Measurements from ENCODE around the gene P2RY8. TPM values are rescaled to one million over a fixed set of nuclear protein-coding genes. Genes with fewer than 3 reads are reported as not detected.

The P2RY8 gene
- total and polyA plus RNA-seq, 2 donors (not counting 1 experiment from before 2014, with no cell fraction given) = 72.3 to 142 TPM

- Histone ChIP-seq H3K27ac (ENCODE audit: low read length in 2 of 2) (peak overlapping the region; percentile 93 to 94), H3K4me1 (ENCODE audit: control insufficient read depth in 2 of 2, insufficient read depth in 2 of 2, low read length in 2 of 2) (peaks cover 63 to 75% of the 10 kb centered on the region in 2 donors), H3K9ac (ENCODE audit: low read length) (peak overlapping the region; percentile 23), H3K4me2 (replicated peaks; ENCODE audit: low read depth, low read length, poor library complexity, severe bottlenecking) (peak overlapping the region; percentile 65), H4K20me1 (ENCODE audit: control insufficient read depth, insufficient read depth, low read length, poor library complexity, severe bottlenecking) (peaks cover 10% of the 10 kb centered on the region), H3K79me2 (ENCODE audit: control insufficient read depth, insufficient read depth, low read length) (peaks cover 50% of the 10 kb centered on the region), H3K36me3 (replicated peaks in 1 of 2; ENCODE audit: control extremely low read depth in 1 of 2, control insufficient read depth in 1 of 2, extremely low read depth in 1 of 2, insufficient read depth in 2 of 2, low read length in 1 of 2) (peaks cover 4 to 24% of the 10 kb centered on the region in 2 experiments), H3K9me3 (ENCODE audit: control extremely low read depth in 1 of 3, control insufficient read depth in 2 of 3, insufficient read depth in 1 of 3, low read length in 2 of 3) (peaks cover 0 to 16% (median 0%) of the 10 kb centered on the region in 3 donors), H3K27me3 (replicated peaks in 1 of 4; ENCODE audit: control extremely low read depth in 1 of 4, control insufficient read depth in 3 of 4, insufficient read depth in 4 of 4, low read length in 3 of 4) (no peaks in the 10 kb centered on the region), H2AFZ (ENCODE audit: insufficient read depth, low read depth, low read length, poor library complexity, severe bottlenecking) (no peak overlapping the region), H3K4me3 (ENCODE audit: control extremely low read depth in 1 of 5, extremely low read depth in 1 of 5, insufficient read depth in 1 of 5, low read depth in 2 of 5, low read length in 4 of 5) (peak overlapping the region in 1 of 5 experiments; percentile 16)
- intact Hi-C loops (cut with micrococcal nuclease) = loop anchor here (1.0 to 5.0 kb wide), 7 partner anchors 9 to 89 kb away; partner anchors contain the start of gene AKAP17A
- CTCF ChIA-PET = no interaction called here
- POLR2A ChIA-PET = no interaction called here
- ATAC-seq (ENCODE audit: low read depth) = no peak
- Mint-ChIP-seq H3K9me3 (ENCODE audit: insufficient read depth) (no peaks in the 10 kb centered on the region), H3K4me1 (peaks cover 49% of the 10 kb centered on the region), H3K4me3 (peak overlapping the region; percentile 82), H3K27me3 (no peaks in the 10 kb centered on the region), H3K27ac (peak overlapping the region; percentile 97)
- 80% methylated on average over 7 of the region's 8 CpGs for WGBS (ENCODE audit: insufficient coverage)
- DNase-seq = peak; percentile 44
- TF ChIP-seq CTCF (IDR thresholded peaks at IDR 0.05) (no peak), EZH2 (IDR thresholded peaks at IDR 0.05; ENCODE audit: borderline replicate concordance, insufficient read depth, low read depth, low read length, poor library complexity, severe bottlenecking) (no peak)
Measured at GRCh38 chrX:1502853-1503252, 34.1 kb downstream of the P2RY8 start.

GRCh38 chrX:1502241-1502640 is 34.7 kb downstream of the P2RY8 start:
- ATAC-seq (ENCODE audit: low read depth) (peak; percentile 85), DNase-seq (peak; percentile 95)
- ChIA-PET POLR2A (no interaction called here), CTCF (no interaction called here)
- Mint-ChIP-seq H3K4me1 (peaks cover 53% of the 10 kb centered on the region), H3K9me3 (ENCODE audit: insufficient read depth) (no peaks in the 10 kb centered on the region), H3K4me3 (peak overlapping the region; percentile 82), H3K27me3 (no peaks in the 10 kb centered on the region), H3K27ac (peak overlapping the region; percentile 97)
- intact Hi-C loops (cut with micrococcal nuclease) = loop anchor here (1.0 to 5.0 kb wide), 7 partner anchors 8 to 90 kb away; partner anchors contain the start of gene AKAP17A
- Histone ChIP-seq H3K27ac (ENCODE audit: low read length in 2 of 2) (peak overlapping the region; percentile 93 to 94), H3K79me2 (ENCODE audit: control insufficient read depth, insufficient read depth, low read length) (peaks cover 44% of the 10 kb centered on the region), H3K27me3 (replicated peaks in 1 of 4; ENCODE audit: control extremely low read depth in 1 of 4, control insufficient read depth in 3 of 4, insufficient read depth in 4 of 4, low read length in 3 of 4) (no peaks in the 10 kb centered on the region), H3K9ac (ENCODE audit: low read length) (peak overlapping the region; percentile 44), H4K20me1 (ENCODE audit: control insufficient read depth, insufficient read depth, low read length, poor library complexity, severe bottlenecking) (peaks cover 7% of the 10 kb centered on the region), H3K4me2 (replicated peaks; ENCODE audit: low read depth, low read length, poor library complexity, severe bottlenecking) (peak overlapping the region; percentile 65), H3K4me1 (ENCODE audit: control insufficient read depth in 2 of 2, insufficient read depth in 2 of 2, low read length in 2 of 2) (peaks cover 57 to 72% of the 10 kb centered on the region in 2 donors), H3K9me3 (ENCODE audit: control extremely low read depth in 1 of 3, control insufficient read depth in 2 of 3, insufficient read depth in 1 of 3, low read length in 2 of 3) (peaks cover 0 to 16% (median 0%) of the 10 kb centered on the region in 3 donors), H3K4me3 (ENCODE audit: control extremely low read depth in 1 of 5, extremely low read depth in 1 of 5, insufficient read depth in 1 of 5, low read depth in 2 of 5, low read length in 4 of 5) (peak overlapping the region in 1 of 5 experiments; percentile 25), H3K36me3 (replicated peaks in 1 of 2; ENCODE audit: control extremely low read depth in 1 of 2, control insufficient read depth in 1 of 2, extremely low read depth in 1 of 2, insufficient read depth in 2 of 2, low read length in 1 of 2) (peaks cover 3 to 29% of the 10 kb centered on the region in 2 experiments), H2AFZ (ENCODE audit: insufficient read depth, low read depth, low read length, poor library complexity, severe bottlenecking) (no peak overlapping the region)
- 6% methylated on average over 11 of the region's 12 CpGs for WGBS (ENCODE audit: insufficient coverage)
- TF ChIP-seq EZH2 (IDR thresholded peaks at IDR 0.05; ENCODE audit: borderline replicate concordance, insufficient read depth, low read depth, low read length, poor library complexity, severe bottlenecking) (no peak), CTCF (IDR thresholded peaks at IDR 0.05) (no peak)

Measured in B cell (primary cell).